HepG2 (cell line): ENCODE data around the gene STARD13. TPM values are rescaled to one million over a fixed set of nuclear protein-coding genes. Genes with fewer than 3 reads are reported as not detected.

Experiments
- ATAC-seq: fragments of 200-7000 bp; cut with Tn5 transposase; 3 replicates; pipeline ENCODE4 v1.9.1; 2020; ENCODE audit warnings: mild to moderate bottlenecking, moderate library complexity
- BruUV-seq: library from RNA; stranded (reverse); fragments of 400-500 nt; replicated peaks from 2 replicates; lab custom pipeline; 2021; lab: Mats Ljungman, UMichigan
- CTCF ChIA-PET: fragments of 300-600 bp; formaldehyde crosslinking; extraction: SDS; loops from one replicate; lab custom pipeline; 2021; ENCODE audit warnings: low total read pairs, inconsistent platforms, low intra/inter-chr PET ratio; lab: Yijun Ruan, JAX
- POLR2A ChIA-PET: fragments of 350-600 bp; sonication (Branson Sonifier 250); formaldehyde crosslinking; loops from one replicate; lab custom pipeline; 2020; ENCODE audit warnings: antibody characterized with exemption, inconsistent platforms; lab: Yijun Ruan, JAX
- DNase-seq: peaks from one replicate; pipeline ENCODE4 v3.0.0-alpha.2; 2015; ENCODE audit warnings: low spot score
- FAIRE-seq: peaks from 3 replicates; lab custom pipeline; 2011; peaks lifted over from hg19 to GRCh38; lab: Jason Lieb, UNC
- H2AFZ ChIP-seq: one replicate; pipeline ENCODE4 v1.6.1; 2011; ENCODE audit warnings: low read length, inconsistent platforms
- H3K27ac ChIP-seq: fragments of 300-600 bp; 3 replicates; pipeline ENCODE4 v1.8.0; 2011; ENCODE audit warnings: mixed run types, mild to moderate bottlenecking, mixed read lengths, low read length, inconsistent platforms; ENCODE audit not compliant: insufficient read depth; ENCODE audit errors: extremely low read length
- H3K27me3 ChIP-seq, 2 experiments: fragments of 200-600 bp in 1 of 2; 2 replicates in 1 of 2; 3 replicates in 1 of 2; pipeline versions ENCODE4 v1.6.0 to v1.8.0; 2011; ENCODE audit warnings: low read length in 2 of 2, mild to moderate bottlenecking in 2 of 2, moderate library complexity in 2 of 2, inconsistent platforms in 1 of 2; ENCODE audit not compliant: insufficient read depth in 2 of 2, control insufficient read depth in 1 of 2
- H3K36me3 ChIP-seq, 2 experiments: fragments of 200-600 bp in 1 of 2; replicated peaks in 1 of 2; 2 replicates in 1 of 2; 3 replicates in 1 of 2; pipeline versions ENCODE4 v1.5.1 to v1.8.0; 2011; ENCODE audit warnings: low read length in 2 of 2, inconsistent platforms in 1 of 2; ENCODE audit not compliant: insufficient read depth in 2 of 2, control insufficient read depth in 1 of 2
- H3K4me1 ChIP-seq: 2 replicates; pipeline ENCODE4 v1.5.1; 2012; ENCODE audit warnings: low read length, inconsistent platforms; ENCODE audit not compliant: insufficient read depth
- H3K4me2 ChIP-seq: 2 replicates; pipeline ENCODE4 v1.6.0; 2011; ENCODE audit warnings: low read depth, low read length, inconsistent platforms
- H3K4me3 ChIP-seq, 3 experiments: fragments of 200-600 bp in 1 of 3; sonication (generic), shearing (Covaris generic) in 1 of 3; replicated peaks in 1 of 3; 2 replicates each; pipeline ENCODE4 v1.5.1; 2011 to 2016; ENCODE audit warnings: low read length in 3 of 3, inconsistent platforms in 2 of 3, low read depth in 2 of 3, mild to moderate bottlenecking in 2 of 3, control low read depth in 1 of 3, mixed read lengths in 1 of 3; ENCODE audit not compliant: insufficient read depth in 1 of 3
- H3K79me2 ChIP-seq: one replicate; pipeline ENCODE4 v1.6.1; 2011; ENCODE audit warnings: low read length, inconsistent platforms; ENCODE audit not compliant: insufficient read depth
- H3K9ac ChIP-seq: 2 replicates; pipeline ENCODE4 v1.6.0; 2011; ENCODE audit warnings: mild to moderate bottlenecking, low read depth, low read length, inconsistent platforms; ENCODE audit not compliant: insufficient read depth
- H3K9me3 ChIP-seq: 2 replicates; pipeline ENCODE4 v1.5.1; 2012; ENCODE audit warnings: mild to moderate bottlenecking, low read length
- H4K20me1 ChIP-seq: 2 replicates; pipeline ENCODE4 v1.6.0; 2011; ENCODE audit warnings: inconsistent platforms, mild to moderate bottlenecking, low read length, moderate library complexity; ENCODE audit not compliant: insufficient read depth
- CAMTA2 ChIP-seq: sonication (generic); formaldehyde crosslinking; IDR thresholded peaks from 2 replicates; pipeline ENCODE4 v1.4.0; 2020; ENCODE audit warnings: mild to moderate bottlenecking, missing genetic modification reagents, borderline replicate concordance
- HOXA7 ChIP-seq: sonication (generic); formaldehyde crosslinking; IDR thresholded peaks from 2 replicates; pipeline ENCODE4 v1.8.1; 2022; ENCODE audit warnings: mild to moderate bottlenecking, missing genetic modification reagents, moderate library complexity
- KDM2A ChIP-seq: sonication (generic); formaldehyde crosslinking; IDR thresholded peaks from 2 replicates; pipeline ENCODE4 v1.4.0; 2020; ENCODE audit warnings: low read depth, missing genetic modification reagents, borderline replicate concordance
- MAFK ChIP-seq, 2 experiments: IDR thresholded peaks in 1 of 2; conservative IDR thresholded peaks in 1 of 2; 2 replicates each; pipeline ENCODE4 v1.6.1; 2011; ENCODE audit warnings: improper control_type of control experiment in 2 of 2, low read length in 2 of 2
- RCOR2 ChIP-seq: IDR thresholded peaks from 2 replicates; pipeline ENCODE4 v1.6.1; 2016; ENCODE audit warnings: missing biosample characterization, missing genetic modification reagents
- SIN3A ChIP-seq: IDR thresholded peaks from 2 replicates; pipeline ENCODE4 v1.6.1; 2011; ENCODE audit warnings: low read depth, mild to moderate bottlenecking, control low read depth, low read length, borderline replicate concordance
- SMC3 ChIP-seq: IDR thresholded peaks from 2 replicates; pipeline ENCODE4 v1.6.1; 2011; ENCODE audit warnings: low read length, improper control_type of control experiment
- ZBTB49 ChIP-seq: sonication (generic); formaldehyde crosslinking; IDR thresholded peaks from 2 replicates; pipeline ENCODE4 v1.4.0; 2020; ENCODE audit warnings: missing genetic modification reagents, borderline replicate concordance
- ZNF879 ChIP-seq: sonication (generic); formaldehyde crosslinking; IDR thresholded peaks from 2 replicates; pipeline ENCODE4 v1.8.1; 2023; ENCODE audit warnings: missing genetic modification reagents
- WGBS: methylation state at CpG from one replicate; pipeline ENCODE4 v1.1.6; 2017; ENCODE audit warnings: low lambda C conversion rate; 5-methylcytosine and 5-hydroxymethylcytosine counted together
- in situ Hi-C: cut with HindIII; loops from 2 replicates; pipeline ENCODE4 v1.10.0; 2017; ENCODE audit warnings: low pct_unique_long_range_greater_than_20kb; ENCODE audit not compliant: extremely low pct_ligation_motif_present
- intact Hi-C: fragments of 100-400 bp; cut with micrococcal nuclease; formaldehyde crosslinking; loops from one replicate; pipeline ENCODE4 v1.10.0; 2022; ENCODE audit not compliant: unreplicated experiment
- polyA plus RNA-seq, 8 experiments: library from polyadenylated mRNA; depleted of rRNA in 3 of 8; stranded (reverse) in 7 of 8; unstranded in 1 of 8; fragments of >200 nt; fragmentation: Illumina TruSeq in 4 of 8; extraction: Trizol in 4 of 8; gene quantifications; 2 replicates each; pipeline versions ENCODE4 v1.2.1 to v1.2.3, GENCODE V29; 2011 to 2016; ENCODE audit warnings: low read depth in 4 of 8, missing spikeins in 1 of 8, mixed read lengths in 1 of 8; ENCODE audit not compliant: insufficient read depth in 1 of 8
- total RNA-seq, 5 experiments: library from RNA; depleted of rRNA; stranded (reverse); fragments of >200 nt; fragmentation: Illumina TruSeq; extraction: Trizol; gene quantifications; 2 replicates each; pipeline ENCODE4 v1.2.3, GENCODE V29; 2016; ENCODE audit warnings: low read depth in 1 of 5
- TF ChIP-seq, protein P1 (sequence below): IDR thresholded peaks from 2 replicates; pipeline ENCODE4 v1.6.1; 2016; ENCODE audit warnings: low read depth, control low read depth
- TF ChIP-seq, protein P2 (sequence below): sonication (generic); formaldehyde crosslinking; IDR thresholded peaks from 2 replicates; pipeline ENCODE4 v1.9.0; 2021; ENCODE audit warnings: missing genetic modification reagents, borderline replicate concordance
- TF ChIP-seq, protein P3 (sequence below): sonication (generic); formaldehyde crosslinking; IDR thresholded peaks from 2 replicates; pipeline ENCODE4 v1.4.0; 2020; ENCODE audit warnings: missing genetic modification reagents
- TF ChIP-seq, protein P4 (sequence below): sonication (generic); formaldehyde crosslinking; IDR thresholded peaks from 2 replicates; pipeline ENCODE4 v1.8.0; 2022; ENCODE audit warnings: mild to moderate bottlenecking, missing genetic modification reagents; ENCODE audit not compliant: insufficient replicate concordance

STARD13 gene
- total and polyA plus RNA-seq, 2 of the 13 experiments (the other 11 are each of a cell fraction or from before 2014, with no cell fraction given) = 12.8 to 14.3 TPM

DNA sequence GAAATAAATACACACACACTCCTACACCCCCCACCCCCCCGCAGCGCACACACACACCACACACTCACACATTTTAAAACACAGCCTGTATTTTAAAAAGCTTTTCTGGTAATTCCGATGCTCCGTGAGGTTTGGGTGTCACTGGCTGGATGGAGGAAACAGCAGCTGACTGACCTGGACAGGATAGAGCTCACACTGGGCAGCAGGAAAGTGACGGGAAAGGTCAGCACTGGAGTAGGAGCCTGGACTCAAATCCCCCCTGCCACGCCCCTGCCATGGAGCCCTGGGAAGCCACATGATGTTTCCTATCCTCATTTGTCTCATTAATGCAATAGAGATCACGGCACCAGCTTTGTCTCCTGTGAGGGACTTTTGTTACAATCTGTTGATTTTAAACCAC lies 49.3 kb upstream of the STARD13 start:
- Histone ChIP-seq H3K36me3 (no peaks in the 10 kb centered on the region), H3K4me2 (no peak overlapping the region), H3K79me2 (no peaks in the 10 kb centered on the region), H4K20me1 (no peaks in the 10 kb centered on the region), H2AFZ (no peak overlapping the region), H3K27ac (no peak overlapping the region), H3K4me1 (no peaks in the 10 kb centered on the region), H3K4me3 (no peak overlapping the region), H3K9me3 (no peaks in the 10 kb centered on the region), H3K9ac (no peak overlapping the region), H3K27me3 (no peaks in the 10 kb centered on the region)
- TF ChIP-seq SMC3 (no peak), CAMTA2 (CRISPR knock-in tag) (no peak), SIN3A (no peak), ZNF879 (CRISPR knock-in tag) (no peak), ZBTB49 (CRISPR knock-in tag) (no peak), KDM2A (CRISPR knock-in tag) (no peak), HOXA7 (CRISPR knock-in tag) (no peak), RCOR2 (CRISPR knock-in tag) (no peak), MAFK (conservative IDR thresholded peaks at IDR 0.05 in 1 of 2, IDR thresholded peaks at IDR 0.05 in 1 of 2; ENCODE audit: low read length in 2 of 2) (no peak)
- TF ChIP-seq, protein P1, sequence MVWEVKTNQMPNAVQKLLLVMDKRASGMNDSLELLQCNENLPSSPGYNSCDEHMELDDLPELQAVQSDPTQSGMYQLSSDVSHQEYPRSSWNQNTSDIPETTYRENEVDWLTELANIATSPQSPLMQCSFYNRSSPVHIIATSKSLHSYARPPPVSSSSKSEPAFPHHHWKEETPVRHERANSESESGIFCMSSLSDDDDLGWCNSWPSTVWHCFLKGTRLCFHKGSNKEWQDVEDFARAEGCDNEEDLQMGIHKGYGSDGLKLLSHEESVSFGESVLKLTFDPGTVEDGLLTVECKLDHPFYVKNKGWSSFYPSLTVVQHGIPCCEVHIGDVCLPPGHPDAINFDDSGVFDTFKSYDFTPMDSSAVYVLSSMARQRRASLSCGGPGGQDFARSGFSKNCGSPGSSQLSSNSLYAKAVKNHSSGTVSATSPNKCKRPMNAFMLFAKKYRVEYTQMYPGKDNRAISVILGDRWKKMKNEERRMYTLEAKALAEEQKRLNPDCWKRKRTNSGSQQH (CRISPR knock-in tag) = no peak
- TF ChIP-seq, protein P2, sequence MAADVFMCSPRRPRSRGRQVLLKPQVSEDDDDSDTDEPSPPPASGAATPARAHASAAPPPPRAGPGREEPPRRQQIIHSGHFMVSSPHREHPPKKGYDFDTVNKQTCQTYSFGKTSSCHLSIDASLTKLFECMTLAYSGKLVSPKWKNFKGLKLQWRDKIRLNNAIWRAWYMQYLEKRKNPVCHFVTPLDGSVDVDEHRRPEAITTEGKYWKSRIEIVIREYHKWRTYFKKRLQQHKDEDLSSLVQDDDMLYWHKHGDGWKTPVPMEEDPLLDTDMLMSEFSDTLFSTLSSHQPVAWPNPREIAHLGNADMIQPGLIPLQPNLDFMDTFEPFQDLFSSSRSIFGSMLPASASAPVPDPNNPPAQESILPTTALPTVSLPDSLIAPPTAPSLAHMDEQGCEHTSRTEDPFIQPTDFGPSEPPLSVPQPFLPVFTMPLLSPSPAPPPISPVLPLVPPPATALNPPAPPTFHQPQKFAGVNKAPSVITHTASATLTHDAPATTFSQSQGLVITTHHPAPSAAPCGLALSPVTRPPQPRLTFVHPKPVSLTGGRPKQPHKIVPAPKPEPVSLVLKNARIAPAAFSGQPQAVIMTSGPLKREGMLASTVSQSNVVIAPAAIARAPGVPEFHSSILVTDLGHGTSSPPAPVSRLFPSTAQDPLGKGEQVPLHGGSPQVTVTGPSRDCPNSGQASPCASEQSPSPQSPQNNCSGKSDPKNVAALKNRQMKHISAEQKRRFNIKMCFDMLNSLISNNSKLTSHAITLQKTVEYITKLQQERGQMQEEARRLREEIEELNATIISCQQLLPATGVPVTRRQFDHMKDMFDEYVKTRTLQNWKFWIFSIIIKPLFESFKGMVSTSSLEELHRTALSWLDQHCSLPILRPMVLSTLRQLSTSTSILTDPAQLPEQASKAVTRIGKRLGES = no peak
- TF ChIP-seq, protein P3, sequence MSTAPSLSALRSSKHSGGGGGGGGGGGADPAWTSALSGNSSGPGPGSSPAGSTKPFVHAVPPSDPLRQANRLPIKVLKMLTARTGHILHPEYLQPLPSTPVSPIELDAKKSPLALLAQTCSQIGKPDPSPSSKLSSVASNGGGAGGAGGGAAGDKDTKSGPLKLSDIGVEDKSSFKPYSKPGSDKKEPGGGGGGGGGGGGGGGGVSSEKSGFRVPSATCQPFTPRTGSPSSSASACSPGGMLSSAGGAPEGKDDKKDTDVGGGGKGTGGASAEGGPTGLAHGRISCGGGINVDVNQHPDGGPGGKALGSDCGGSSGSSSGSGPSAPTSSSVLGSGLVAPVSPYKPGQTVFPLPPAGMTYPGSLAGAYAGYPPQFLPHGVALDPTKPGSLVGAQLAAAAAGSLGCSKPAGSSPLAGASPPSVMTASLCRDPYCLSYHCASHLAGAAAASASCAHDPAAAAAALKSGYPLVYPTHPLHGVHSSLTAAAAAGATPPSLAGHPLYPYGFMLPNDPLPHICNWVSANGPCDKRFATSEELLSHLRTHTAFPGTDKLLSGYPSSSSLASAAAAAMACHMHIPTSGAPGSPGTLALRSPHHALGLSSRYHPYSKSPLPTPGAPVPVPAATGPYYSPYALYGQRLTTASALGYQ (CRISPR knock-in tag) = no peak
- TF ChIP-seq, protein P4, sequence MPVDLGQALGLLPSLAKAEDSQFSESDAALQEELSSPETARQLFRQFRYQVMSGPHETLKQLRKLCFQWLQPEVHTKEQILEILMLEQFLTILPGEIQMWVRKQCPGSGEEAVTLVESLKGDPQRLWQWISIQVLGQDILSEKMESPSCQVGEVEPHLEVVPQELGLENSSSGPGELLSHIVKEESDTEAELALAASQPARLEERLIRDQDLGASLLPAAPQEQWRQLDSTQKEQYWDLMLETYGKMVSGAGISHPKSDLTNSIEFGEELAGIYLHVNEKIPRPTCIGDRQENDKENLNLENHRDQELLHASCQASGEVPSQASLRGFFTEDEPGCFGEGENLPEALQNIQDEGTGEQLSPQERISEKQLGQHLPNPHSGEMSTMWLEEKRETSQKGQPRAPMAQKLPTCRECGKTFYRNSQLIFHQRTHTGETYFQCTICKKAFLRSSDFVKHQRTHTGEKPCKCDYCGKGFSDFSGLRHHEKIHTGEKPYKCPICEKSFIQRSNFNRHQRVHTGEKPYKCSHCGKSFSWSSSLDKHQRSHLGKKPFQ = no peak
- in situ Hi-C loops (no loop called here), intact Hi-C loops (no loop called here)
- ChIA-PET POLR2A (no interaction called here), CTCF (no interaction called here)
- no peak for DNase-seq
- WGBS = 91% methylated on average over 7 of the region's 7 CpGs
- ATAC-seq = no peak
- FAIRE-seq = no peak
- BruUV-seq = no TSS peak
